ENCODE measurements around the gene CTXN1.

The CTXN1 gene

DNA sequence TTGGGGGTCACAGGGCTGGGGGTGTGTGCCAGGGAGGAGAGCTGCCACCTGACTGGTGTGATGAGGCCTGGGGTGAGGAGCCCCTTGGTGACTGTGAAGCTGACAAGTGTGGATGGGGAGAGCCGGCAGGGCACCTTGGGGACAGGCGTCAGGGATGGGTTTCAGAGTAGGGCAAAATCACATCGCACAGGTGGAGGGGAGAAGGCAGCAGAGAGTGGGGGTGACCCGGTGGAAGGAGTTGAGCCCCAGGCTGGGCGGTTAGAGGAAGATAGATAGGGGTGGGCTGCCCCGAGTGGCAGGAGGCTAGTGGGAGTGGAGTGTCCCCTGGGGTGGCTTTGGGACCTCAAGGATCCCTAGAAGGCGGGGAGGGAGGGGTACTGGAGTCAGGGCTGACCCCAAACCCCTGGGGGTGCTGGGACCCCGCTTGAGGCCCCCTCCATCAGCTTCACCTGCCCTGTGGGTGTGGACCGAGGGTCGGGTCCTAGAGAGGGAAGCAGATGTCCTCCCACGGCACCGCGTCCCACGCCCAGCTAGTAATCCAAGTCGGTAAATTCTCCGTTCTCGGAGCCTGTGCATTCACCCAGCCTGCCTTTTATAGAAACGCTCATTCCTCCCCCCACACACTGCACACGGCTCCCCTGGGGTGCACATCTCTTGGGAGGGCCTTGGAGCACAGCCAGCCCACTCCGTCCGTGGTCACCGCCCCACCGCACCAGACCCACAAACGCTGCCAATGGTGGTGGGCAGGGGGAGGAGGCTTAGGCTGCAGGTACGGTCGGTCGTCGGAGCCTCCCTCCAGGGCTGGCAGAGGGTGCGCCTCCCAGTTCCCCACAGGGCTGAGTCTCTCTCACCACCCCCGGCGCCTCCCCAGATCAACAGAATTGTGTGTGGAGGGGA lies 2.4 kb downstream of the CTXN1 start:
- Histone ChIP-seq H3K9ac (ENCODE audit: low read length) (no peak overlapping the region), H2BK120ac (ENCODE audit: low read depth, low read length) (no peak overlapping the region), H4K91ac (ENCODE audit: low read length) (no peak overlapping the region), H3K4me3 (ENCODE audit: insufficient read depth in 1 of 2, low read depth in 1 of 2, low read length in 2 of 2) (no peak overlapping the region), H3K4ac (ENCODE audit: low read depth in 1 of 2, low read length in 2 of 2) (no peak overlapping the region), H3K4me2 (ENCODE audit: low read length, poor library complexity, severe bottlenecking) (no peak overlapping the region), H2AFZ (ENCODE audit: low read depth, low read length) (no peak overlapping the region), H3K27ac (ENCODE audit: low read length, poor library complexity, severe bottlenecking) (no peak overlapping the region), H2BK5ac (ENCODE audit: low read depth, low read length, poor library complexity, severe bottlenecking) (no peak overlapping the region), H2BK15ac (ENCODE audit: low read depth, poor library complexity, severe bottlenecking) (no peak overlapping the region), H3K14ac (ENCODE audit: low read length in 2 of 2) (no peak overlapping the region), H3K4me1 (ENCODE audit: control insufficient read depth, insufficient read depth, low read depth, low read length) (peaks cover 50% of the 10 kb centered on the region), H3K9me3 (ENCODE audit: control insufficient read depth, low read length) (no peaks in the 10 kb centered on the region), H2AK5ac (ENCODE audit: low read length, severe bottlenecking) (no peak overlapping the region), H2BK12ac (ENCODE audit: low read length in 2 of 2) (peak overlapping the region in 1 of 2 experiments; percentile 29), H3K79me1 (replicated peaks; ENCODE audit: low read length, poor library complexity, severe bottlenecking) (peaks cover 11% of the 10 kb centered on the region), H3K18ac (ENCODE audit: low read depth in 1 of 2, low read length in 2 of 2) (no peak overlapping the region), H3K27me3 (ENCODE audit: control insufficient read depth in 1 of 2, insufficient read depth in 1 of 2, low read length in 2 of 2) (peaks cover 0 to 4% of the 10 kb centered on the region in 2 experiments), H3K23ac (ENCODE audit: low read length in 2 of 2) (no peak overlapping the region), H3K36me3 (ENCODE audit: control insufficient read depth in 1 of 2, insufficient read depth in 2 of 2, low read depth in 1 of 2, low read length in 2 of 2) (peaks cover 18 to 46% of the 10 kb centered on the region in 2 experiments), H4K8ac (ENCODE audit: low read length) (no peak overlapping the region)
- no peak for DNase-seq
- WGBS = 92% methylated on average over 25 of the region's 31 CpGs

DNA sequence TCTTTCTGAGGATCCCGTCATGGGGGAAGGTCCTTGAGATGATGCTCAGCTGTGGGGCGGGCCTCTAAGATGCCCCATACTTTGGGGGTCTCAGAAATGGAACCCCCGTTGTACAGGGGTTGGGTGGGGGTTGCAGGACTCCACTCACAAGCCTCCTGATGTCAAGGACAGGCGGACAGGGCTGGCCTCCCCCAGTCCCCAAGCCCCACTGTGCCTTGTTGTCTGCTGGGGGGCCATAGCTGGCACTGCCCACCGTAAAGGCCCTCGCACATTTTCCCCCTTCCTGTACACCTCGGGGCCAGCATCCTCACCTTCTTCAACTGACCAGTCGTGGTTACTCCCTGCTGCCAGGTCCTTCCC lies 3.1 kb downstream of the CTXN1 start:
- Histone ChIP-seq H3K4me1 (ENCODE audit: control insufficient read depth, insufficient read depth, low read depth, low read length) (peaks cover 46% of the 10 kb centered on the region), H2BK120ac (ENCODE audit: low read depth, low read length) (no peak overlapping the region), H2BK12ac (ENCODE audit: low read length in 2 of 2) (no peak overlapping the region), H3K14ac (ENCODE audit: low read length in 2 of 2) (no peak overlapping the region), H3K36me3 (ENCODE audit: control insufficient read depth in 1 of 2, insufficient read depth in 2 of 2, low read depth in 1 of 2, low read length in 2 of 2) (peaks cover 18 to 45% of the 10 kb centered on the region in 2 experiments), H2AFZ (ENCODE audit: low read depth, low read length) (no peak overlapping the region), H3K23ac (ENCODE audit: low read length in 2 of 2) (no peak overlapping the region), H3K4me2 (ENCODE audit: low read length, poor library complexity, severe bottlenecking) (no peak overlapping the region), H3K9ac (ENCODE audit: low read length) (no peak overlapping the region), H2BK5ac (ENCODE audit: low read depth, low read length, poor library complexity, severe bottlenecking) (no peak overlapping the region), H2BK15ac (ENCODE audit: low read depth, poor library complexity, severe bottlenecking) (no peak overlapping the region), H4K8ac (ENCODE audit: low read length) (no peak overlapping the region), H3K27ac (ENCODE audit: low read length, poor library complexity, severe bottlenecking) (no peak overlapping the region), H4K91ac (ENCODE audit: low read length) (no peak overlapping the region), H3K79me1 (replicated peaks; ENCODE audit: low read length, poor library complexity, severe bottlenecking) (peaks cover 11% of the 10 kb centered on the region), H3K27me3 (ENCODE audit: control insufficient read depth in 1 of 2, insufficient read depth in 1 of 2, low read length in 2 of 2) (peaks cover 0 to 10% of the 10 kb centered on the region in 2 experiments), H3K4me3 (ENCODE audit: insufficient read depth in 1 of 2, low read depth in 1 of 2, low read length in 2 of 2) (no peak overlapping the region), H3K4ac (ENCODE audit: low read depth in 1 of 2, low read length in 2 of 2) (no peak overlapping the region), H3K9me3 (ENCODE audit: control insufficient read depth, low read length) (no peaks in the 10 kb centered on the region), H3K18ac (ENCODE audit: low read depth in 1 of 2, low read length in 2 of 2) (no peak overlapping the region), H2AK5ac (ENCODE audit: low read length, severe bottlenecking) (no peak overlapping the region)
- no peak for DNase-seq
- 100% methylated on average over 6 of the region's 8 CpGs for WGBS

DNA sequence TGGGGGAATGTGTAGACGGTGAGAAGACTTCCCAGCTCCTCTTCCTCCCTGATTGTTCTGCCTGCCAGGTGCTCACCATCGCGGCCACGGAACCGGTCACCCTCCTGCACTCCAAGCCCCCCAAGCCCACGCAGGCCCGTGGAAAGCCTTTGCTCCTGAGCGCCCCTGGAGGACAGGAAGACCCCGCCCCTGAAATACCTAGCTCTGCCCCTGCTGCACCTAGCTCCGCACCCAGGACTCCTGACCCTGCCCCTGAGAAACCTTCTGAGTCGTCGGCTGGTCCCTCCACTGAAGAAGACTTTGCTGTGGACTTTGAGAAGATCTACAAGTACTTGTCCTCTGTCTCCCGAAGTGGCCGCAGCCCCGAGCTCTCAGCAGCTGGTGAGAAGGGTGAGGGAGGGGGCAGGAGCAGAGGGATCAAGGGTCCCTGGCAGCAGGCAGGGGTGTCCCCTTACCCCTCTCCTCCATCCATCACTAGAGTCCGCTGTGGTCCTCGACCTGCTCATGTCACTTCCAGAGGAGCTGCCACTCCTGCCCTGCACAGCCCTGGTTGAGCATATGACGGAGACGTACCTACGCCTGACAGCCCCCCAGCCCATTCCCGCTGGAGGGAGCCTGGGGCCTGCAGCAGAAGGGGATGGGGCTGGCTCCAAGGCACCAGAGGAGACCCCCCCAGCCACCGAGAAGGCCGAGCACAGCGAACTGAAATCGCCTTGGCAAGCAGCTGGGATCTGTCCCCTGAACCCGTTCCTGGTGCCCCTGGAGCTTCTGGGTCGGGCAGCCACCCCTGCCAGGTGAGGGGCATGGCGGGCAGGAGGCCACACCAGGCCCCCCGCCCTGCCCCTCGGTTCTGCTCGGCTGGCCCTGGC lies 3.7 kb downstream of the CTXN1 start:
- H4K8ac ChIP-seq (ENCODE audit: low read length) = no peak overlapping the region
- H2AK5ac ChIP-seq (ENCODE audit: low read length, severe bottlenecking) = no peak overlapping the region
- H3K27me3 ChIP-seq (ENCODE audit: control insufficient read depth in 1 of 2, insufficient read depth in 1 of 2, low read length in 2 of 2) = peaks cover under 1 to 12% of the 10 kb centered on the region in 2 experiments
- no peak overlapping the region for H3K27ac ChIP-seq (ENCODE audit: low read length, poor library complexity, severe bottlenecking)
- H3K9ac ChIP-seq (ENCODE audit: low read length) = peak overlapping the region; percentile 84
- no peak overlapping the region for H2BK12ac ChIP-seq (ENCODE audit: low read length in 2 of 2)
- H3K18ac ChIP-seq (ENCODE audit: low read depth in 1 of 2, low read length in 2 of 2) = no peak overlapping the region
- H3K4me1 ChIP-seq (ENCODE audit: control insufficient read depth, insufficient read depth, low read depth, low read length) = peaks cover 52% of the 10 kb centered on the region
- no peak for DNase-seq
- peaks cover 11% of the 10 kb centered on the region for H3K79me1 ChIP-seq (replicated peaks; ENCODE audit: low read length, poor library complexity, severe bottlenecking)
- no peak overlapping the region for H3K14ac ChIP-seq (ENCODE audit: low read length in 2 of 2)
- H3K36me3 ChIP-seq (ENCODE audit: control insufficient read depth in 1 of 2, insufficient read depth in 2 of 2, low read depth in 1 of 2, low read length in 2 of 2) = peaks cover 18 to 40% of the 10 kb centered on the region in 2 experiments
- no peak overlapping the region for H2BK120ac ChIP-seq (ENCODE audit: low read depth, low read length)
- 96% methylated on average over 27 of the region's 31 CpGs for WGBS
- peak overlapping the region in 1 of 2 experiments; percentile 83 for H3K4me3 ChIP-seq (ENCODE audit: insufficient read depth in 1 of 2, low read depth in 1 of 2, low read length in 2 of 2)
- H2AFZ ChIP-seq (ENCODE audit: low read depth, low read length) = no peak overlapping the region
- no peak overlapping the region for H2BK5ac ChIP-seq (ENCODE audit: low read depth, low read length, poor library complexity, severe bottlenecking)
- H3K4ac ChIP-seq (ENCODE audit: low read depth in 1 of 2, low read length in 2 of 2) = no peak overlapping the region
- no peak overlapping the region for H3K23ac ChIP-seq (ENCODE audit: low read length in 2 of 2)
- no peaks in the 10 kb centered on the region for H3K9me3 ChIP-seq (ENCODE audit: control insufficient read depth, low read length)
- no peak overlapping the region for H4K91ac ChIP-seq (ENCODE audit: low read length)
- no peak overlapping the region for H2BK15ac ChIP-seq (ENCODE audit: low read depth, poor library complexity, severe bottlenecking)
- H3K4me2 ChIP-seq (ENCODE audit: low read length, poor library complexity, severe bottlenecking) = no peak overlapping the region

Data from mesenchymal stem cell (in vitro differentiated cells and primary cell).